Stimulated activated CD8-positive, alpha-beta memory T cell treated with anti-CD3 and anti-CD28 coated beads, Interleukin-15, amount 100 ng/mL, for 24 hours (primary cell): ENCODE measurements around the gene ZNF225.
"Not testable (repeated sequence)": the region's sequence is repeated elsewhere in the genome, so short reads cannot be mapped to it uniquely, and the experiment has no call there.

ENCODE experiments used
- DNase-seq: peaks from one replicate; pipeline ENCODE4 v3.0.0-alpha.2; 2020; ENCODE audit warnings: low read depth

The ZNF225 gene

GRCh38 chr19:44163789-44164188, 50.6 kb downstream of the ZNF225 start:
- DNase-seq, result no peak

GRCh38 chr19:44164327-44164672, 51.1 kb downstream of the ZNF225 start:
- DNase-seq, result no peak

GRCh38 chr19:44164673-44165512, 51.7 kb downstream of the ZNF225 start, which contains the start of gene ZNF226:
Gene ZNF226 (plus strand): TSS chr19:44165100. CDS start chr19:44170081, 4,981 bp downstream.
- DNase-seq, result peak; percentile 33

GRCh38 chr19:44170660-44171059, 57.5 kb downstream of the ZNF225 start:
- not testable (repeated sequence) for DNase-seq

GRCh38 chr19:44176590-44176989, 63.4 kb downstream of the ZNF225 start:
- no peak for DNase-seq

- no peak for DNase-seq
Observed at GRCh38 chr19:44180968-44181367, 67.8 kb downstream of the ZNF225 start.

- DNase-seq, result no peak
Observed at GRCh38 chr19:44182145-44182544, 68.9 kb downstream of the ZNF225 start.
